K562 (cell line): ENCODE data around the gene APOO. TPM values are rescaled to one million over a fixed set of nuclear protein-coding genes. Genes with fewer than 3 reads are reported as not detected.

Experiments used
- ATAC-seq: fragments of 200-7000 bp; cut with Tn5 transposase; 3 replicates; pipeline ENCODE4 v1.9.1; 2020; ENCODE audit warnings: moderate library complexity
- BruUV-seq: library from RNA; stranded (reverse); fragments of 400-500 nt; replicated peaks from 2 replicates; lab custom pipeline; 2021; lab: Mats Ljungman, UMichigan
- CTCF ChIA-PET: fragments of 300-600 bp; formaldehyde crosslinking; extraction: SDS; loops from one replicate; lab custom pipeline; 2021; ENCODE audit warnings: low intra/inter-chr PET ratio; lab: Yijun Ruan, JAX
- POLR2A ChIA-PET: fragments of 300-600, 350-650 bp; sonication (Branson Sonifier 250); formaldehyde crosslinking; extraction: SDS; loops from one replicate; lab custom pipeline; 2021; ENCODE audit warnings: antibody characterized with exemption, inconsistent platforms; lab: Yijun Ruan, JAX
- DNase-seq, 4 experiments: peaks; one replicate each; pipeline versions ENCODE4 v3.0.0 to v3.0.0-alpha.2; 2011 to 2018; ENCODE audit warnings: low spot score in 3 of 4, mixed read lengths in 3 of 4; ENCODE audit errors: extremely low read depth in 1 of 4
- FAIRE-seq: peaks from 2 replicates; lab custom pipeline; 2011; peaks lifted over from hg19 to GRCh38; lab: Jason Lieb, UNC
- H2AFZ ChIP-seq: 2 replicates; pipeline ENCODE4 v1.6.0; 2011; ENCODE audit warnings: low read depth, low read length, control low read depth, inconsistent platforms
- H3K27ac ChIP-seq: fragments of 200-600 bp; 3 replicates; pipeline ENCODE4 v1.8.0; 2011; ENCODE audit warnings: low read depth, mild to moderate bottlenecking, control low read depth, inconsistent platforms, low read length, moderate library complexity, mixed read lengths; ENCODE audit errors: extremely low read depth
- H3K27me3 ChIP-seq, 2 experiments: fragments of 300-600 bp in 1 of 2; 2 replicates in 1 of 2; 3 replicates in 1 of 2; pipeline versions ENCODE4 v1.6.0 to v1.8.0; 2011; ENCODE audit warnings: inconsistent platforms in 2 of 2, low read length in 2 of 2, mild to moderate bottlenecking in 1 of 2, mixed read lengths in 1 of 2, moderate library complexity in 1 of 2; ENCODE audit not compliant: control insufficient read depth in 2 of 2, insufficient read depth in 2 of 2
- H3K36me3 ChIP-seq: fragments of 300-600 bp; 3 replicates; pipeline ENCODE4 v1.8.0; 2011; ENCODE audit warnings: mild to moderate bottlenecking, low read length, inconsistent platforms; ENCODE audit not compliant: control insufficient read depth, insufficient read depth
- H3K4me1 ChIP-seq, 2 experiments: fragments of 200-600 bp in 1 of 2; replicated peaks in 1 of 2; 2 replicates in 1 of 2; 3 replicates in 1 of 2; pipeline versions ENCODE4 v1.5.1 to v1.8.0; 2011; ENCODE audit warnings: inconsistent platforms in 2 of 2, low read length in 2 of 2, mild to moderate bottlenecking in 1 of 2, mixed read lengths in 1 of 2, moderate library complexity in 1 of 2; ENCODE audit not compliant: control insufficient read depth in 2 of 2, insufficient read depth in 2 of 2
- H3K4me2 ChIP-seq: 2 replicates; pipeline ENCODE4 v1.6.1; 2011; ENCODE audit warnings: low read length, control low read depth, inconsistent platforms, mixed read lengths; ENCODE audit not compliant: insufficient read depth
- H3K4me3 ChIP-seq: fragments of 200-600 bp; sonication (generic), shearing (Covaris generic); 2 replicates; pipeline ENCODE4 v1.5.1; 2016; ENCODE audit warnings: control low read depth, inconsistent platforms
- H3K79me2 ChIP-seq: fragments of 200-600 bp; 3 replicates; pipeline ENCODE4 v1.8.0; 2011; ENCODE audit warnings: low read length, inconsistent platforms; ENCODE audit not compliant: control insufficient read depth, insufficient read depth
- H3K9ac ChIP-seq, 2 experiments: 2 replicates each; pipeline versions ENCODE4 v1.6.0 to v1.6.1; 2011; ENCODE audit warnings: low read depth in 2 of 2, low read length in 2 of 2, control low read depth in 1 of 2, inconsistent platforms in 1 of 2, mild to moderate bottlenecking in 1 of 2, mixed read lengths in 1 of 2; ENCODE audit not compliant: insufficient read depth in 1 of 2
- H3K9me1 ChIP-seq: one replicate; pipeline ENCODE4 v1.6.0; 2011; ENCODE audit warnings: inconsistent platforms, mild to moderate bottlenecking, low read length, moderate library complexity; ENCODE audit not compliant: control insufficient read depth, insufficient read depth
- H3K9me3 ChIP-seq: replicated peaks from 2 replicates; pipeline ENCODE4 v1.5.1; 2011; ENCODE audit warnings: low read depth, low read length, inconsistent platforms; ENCODE audit not compliant: control insufficient read depth, insufficient read depth
- H4K20me1 ChIP-seq: replicated peaks from 2 replicates; pipeline ENCODE4 v1.6.1; 2011; ENCODE audit warnings: low read length, inconsistent platforms, mixed read lengths; ENCODE audit not compliant: control insufficient read depth, insufficient read depth
- CCAR2 ChIP-seq: fragments of 200-400 bp; formaldehyde crosslinking; IDR thresholded peaks from 2 replicates; pipeline ENCODE4 v1.6.1; 2017; ENCODE audit warnings: mild to moderate bottlenecking, low read depth, low read length
- GABPB1 ChIP-seq: sonication (generic); formaldehyde crosslinking; IDR thresholded peaks from 2 replicates; pipeline ENCODE4 v1.8.0; 2022; ENCODE audit warnings: mild to moderate bottlenecking, missing genetic modification reagents
- HDAC3 ChIP-seq: fragments of 450-650 bp; IDR thresholded peaks from 2 replicates; pipeline ENCODE4 v1.6.1; 2018; ENCODE audit warnings: borderline replicate concordance, mild to moderate bottlenecking, moderate library complexity; ENCODE audit not compliant: partially characterized antibody
- HNRNPLL ChIP-seq: fragments of 200-400 bp; formaldehyde crosslinking; IDR thresholded peaks from 2 replicates; pipeline ENCODE4 v1.6.1; 2017; ENCODE audit warnings: low read length, low read depth, mild to moderate bottlenecking; ENCODE audit not compliant: poor library complexity, severe bottlenecking
- MLX ChIP-seq, 2 experiments: fragments of 450-650 bp in 1 of 2; sonication (generic) in 1 of 2; formaldehyde crosslinking; conservative IDR thresholded peaks; 2 replicates each; pipeline versions ENCODE4 v1.4.0 to v1.8.1; 2020 to 2022; ENCODE audit warnings: mild to moderate bottlenecking in 1 of 2, missing genetic modification reagents in 1 of 2
- POU5F1 ChIP-seq: fragments of 150-350 bp; IDR thresholded peaks from 2 replicates; pipeline ENCODE4 v1.6.1; 2014; ENCODE audit warnings: borderline replicate concordance, low read length, low read depth, mild to moderate bottlenecking; ENCODE audit not compliant: partially characterized antibody
- RBFOX2 ChIP-seq: fragments of 200-400 bp; formaldehyde crosslinking; IDR thresholded peaks from 2 replicates; pipeline ENCODE4 v1.6.1; 2017; ENCODE audit warnings: low read depth, mild to moderate bottlenecking, low read length, moderate library complexity
- RBM15 ChIP-seq: fragments of 200-400 bp; formaldehyde crosslinking; IDR thresholded peaks from 2 replicates; pipeline ENCODE4 v1.6.1; 2018; ENCODE audit warnings: mild to moderate bottlenecking, low read length, moderate library complexity; ENCODE audit not compliant: insufficient read depth
- SFPQ ChIP-seq: fragments of 200-400 bp; formaldehyde crosslinking; IDR thresholded peaks from 2 replicates; pipeline ENCODE4 v1.6.1; 2017; ENCODE audit warnings: mild to moderate bottlenecking, low read depth, low read length, moderate library complexity
- TARDBP ChIP-seq: fragments of 450-650 bp; IDR thresholded peaks from 2 replicates; pipeline ENCODE4 v1.6.1; 2016
- TSHZ1 ChIP-seq: fragments of 250-450 bp; sonication (Bioruptor Pico); IDR thresholded peaks from 2 replicates; pipeline ENCODE4 v1.4.0; 2020; ENCODE audit warnings: mild to moderate bottlenecking, moderate library complexity
- ZNF140 ChIP-seq: fragments of 250-450 bp; sonication (Bioruptor Pico); IDR thresholded peaks from 2 replicates; pipeline ENCODE4 v1.8.0; 2021; ENCODE audit warnings: moderate library complexity, mild to moderate bottlenecking, inconsistent platforms
- ZNF551 ChIP-seq: fragments of 250-450 bp; sonication (Bioruptor Pico); IDR thresholded peaks from 2 replicates; pipeline ENCODE4 v1.5.0; 2021; ENCODE audit warnings: mild to moderate bottlenecking, moderate library complexity
- WGBS: fragments of 100-300 bp; shearing (Covaris generic); methylation state at CpG from one replicate; pipeline ENCODE4 v1.1.6; 2016; ENCODE audit warnings: low coverage, mixed read lengths; ENCODE audit not compliant: insufficient coverage; ENCODE audit errors: missing lambda C conversion rate; 5-methylcytosine and 5-hydroxymethylcytosine counted together
- in situ Hi-C: fragments of 300-500 bp; cut with MboI; formaldehyde crosslinking; loops from 4 replicates; pipeline ENCODE4 v1.15.0; 2018; ENCODE audit warnings: inconsistent platforms, mixed read lengths
- intact Hi-C: fragments of 100-400 bp; cut with micrococcal nuclease; formaldehyde crosslinking; loops from 2 replicates; pipeline ENCODE4 v1.14.2; 2022
- polyA plus RNA-seq, 8 experiments: library from polyadenylated mRNA; depleted of rRNA in 4 of 8; stranded (reverse) in 5 of 8; unstranded in 3 of 8; fragments of >200 nt; fragmentation: Nextera tagmentation in 2 of 8; fragmentation: Illumina TruSeq in 1 of 8; extraction: Ambion mirVana in 2 of 8; extraction: Trizol in 1 of 8; gene quantifications; 2 replicates each; pipeline versions ENCODE4 v1.2.1 to v1.2.3, GENCODE V29; 2011 to 2014; ENCODE audit warnings: inconsistent platforms in 1 of 8, missing spikeins in 1 of 8
- total RNA-seq, 7 experiments: library from RNA; depleted of rRNA in 6 of 7; stranded (reverse); fragments of >200 nt in 6 of 7; fragmentation: Illumina TruSeq in 2 of 7; extraction: Trizol in 2 of 7; gene quantifications; 2 replicates each; pipeline versions ENCODE4 v1.2.1 to v1.2.3, GENCODE V29; 2011 to 2021; ENCODE audit warnings: low replicate concordance in 1 of 7

Gene APOO
- total and polyA plus RNA-seq, 9 of the 15 experiments (the other 6 are each of a cell fraction or from before 2014, with no cell fraction given), result 37.3 to 76.4 (median 60.8) TPM

GRCh38 chrX:23817979-23818336 lies 89.8 kb downstream of the APOO start (continued):
- TF ChIP-seq SFPQ (no peak), HDAC3 (no peak), CCAR2 (no peak), TARDBP (no peak)
- TF ChIP-seq, all 486 proteins: peak for 0

- 43% methylated on average over 3 of the region's 4 CpGs for WGBS
- Histone ChIP-seq H3K4me2 (no peak overlapping the region), H3K4me3 (no peak overlapping the region), H3K79me2 (no peaks in the 10 kb centered on the region), H3K9me3 (no peaks in the 10 kb centered on the region), H3K27me3 (no peaks in the 10 kb centered on the region), H2AFZ (no peak overlapping the region), H3K4me1 (peaks cover 0 to 3% of the 10 kb centered on the region in 2 experiments; a peak in 2 of 5 replicates), H3K9me1 (no peaks in the 10 kb centered on the region), H3K27ac (no peak overlapping the region), H3K9ac (no peak overlapping the region), H4K20me1 (no peaks in the 10 kb centered on the region), H3K36me3 (no peaks in the 10 kb centered on the region)
- intact Hi-C loops (no loop called here), in situ Hi-C loops (no loop called here)
- ATAC-seq, result no peak
- TF ChIP-seq RBM15, result no peak
- TF ChIP-seq ZNF140 (CRISPR knock-in tag), result no peak
- no peak for TF ChIP-seq HNRNPLL
- TF ChIP-seq RBFOX2, result no peak
- TF ChIP-seq POU5F1, result no peak
- no peak for TF ChIP-seq TSHZ1 (CRISPR knock-in tag)
- TF ChIP-seq MLX (CRISPR knock-in tag; conservative IDR thresholded peaks at IDR 0.05), result no peak
- no peak for TF ChIP-seq ZNF551 (CRISPR knock-in tag)
- TF ChIP-seq GABPB1, result no peak
- POLR2A ChIA-PET, result no interaction called here
- FAIRE-seq, result no peak
- DNase-seq, result no peak
- CTCF ChIA-PET, result no interaction called here
- BruUV-seq, result no TSS peak
Measured at GRCh38 chrX:23816179-23816578, 91.6 kb downstream of the APOO start.
